Breast epithelium (tissue), 4 donors: ENCODE measurements around the gene C6orf15. TPM values are rescaled to one million over a fixed set of nuclear protein-coding genes. Genes with fewer than 3 reads are reported as not detected.

Source experiments
- DNase-seq, 2 donors: peaks; one replicate each; pipeline ENCODE4 v3.0.0-alpha.2; 2019; ENCODE audit warnings: low spot score in 2 of 2
- H3K27ac ChIP-seq, 2 donors: fragments of 200-600 bp; sonication (generic) in 1 of 2; one replicate each; pipeline ENCODE4 v1.5.1; 2016 to 2019; ENCODE audit warnings: mild to moderate bottlenecking in 1 of 2
- H3K27me3 ChIP-seq, 2 donors: fragments of 200-600 bp; sonication (generic) in 1 of 2; one replicate each; pipeline versions ENCODE4 v1.5.1 to v1.6.0; 2017 to 2019; ENCODE audit warnings: control low read depth in 1 of 2, mild to moderate bottlenecking in 1 of 2
- H3K36me3 ChIP-seq: fragments of 200-600 bp; one replicate; pipeline ENCODE4 v1.5.1; 2019
- H3K4me1 ChIP-seq, 2 donors: fragments of 200-600 bp; sonication (generic); one replicate each; pipeline ENCODE4 v1.5.1; 2016 to 2019; ENCODE audit warnings: control low read depth in 1 of 2
- H3K4me3 ChIP-seq, 3 donors: fragments of 200-600 bp; sonication (generic); 1 replicate in 2 of 3; 2 replicates in 1 of 3; pipeline ENCODE4 v1.5.1; 2016 to 2019; ENCODE audit warnings: mild to moderate bottlenecking in 3 of 3, moderate library complexity in 2 of 3
- H3K9me3 ChIP-seq, 2 donors: fragments of 200-600 bp; sonication (generic) in 1 of 2; one replicate each; pipeline ENCODE4 v1.5.1; 2016 to 2019; ENCODE audit warnings: control low read depth in 1 of 2
- POLR2A ChIP-seq: fragments of 450-650 bp; IDR thresholded peaks from one replicate; pipeline ENCODE4 v1.6.1; 2016; ENCODE audit warnings: antibody characterized with exemption, mild to moderate bottlenecking, moderate library complexity
- POLR2AphosphoS5 ChIP-seq, 3 donors: sonication (generic); formaldehyde crosslinking; IDR thresholded peaks; one replicate each; pipeline ENCODE4 v1.6.1; 2017; ENCODE audit warnings: antibody characterized with exemption in 3 of 3
- intact Hi-C: fragments of 100-400 bp; cut with DNase I; formaldehyde crosslinking; loops from one replicate; pipeline ENCODE4 v1.15.1; 2023; ENCODE audit warnings: low total_unique reads
- total RNA-seq, 3 donors: library from RNA; depleted of rRNA; stranded (reverse); fragments of >200 nt; gene quantifications; one replicate each; pipeline ENCODE4 v1.1.0, GENCODE V29; 2016
- TF ChIP-seq, protein P1 (sequence below), 3 donors: fragments of 450-650 bp; IDR thresholded peaks; one replicate each; pipeline ENCODE4 v1.5.1; 2016 to 2017; ENCODE audit warnings: antibody characterized with exemption in 3 of 3, mild to moderate bottlenecking in 3 of 3, moderate library complexity in 3 of 3

Gene C6orf15
- total RNA-seq, 3 donors from 2014 or later: 0.59 TPM; not detected in 2

DNA sequence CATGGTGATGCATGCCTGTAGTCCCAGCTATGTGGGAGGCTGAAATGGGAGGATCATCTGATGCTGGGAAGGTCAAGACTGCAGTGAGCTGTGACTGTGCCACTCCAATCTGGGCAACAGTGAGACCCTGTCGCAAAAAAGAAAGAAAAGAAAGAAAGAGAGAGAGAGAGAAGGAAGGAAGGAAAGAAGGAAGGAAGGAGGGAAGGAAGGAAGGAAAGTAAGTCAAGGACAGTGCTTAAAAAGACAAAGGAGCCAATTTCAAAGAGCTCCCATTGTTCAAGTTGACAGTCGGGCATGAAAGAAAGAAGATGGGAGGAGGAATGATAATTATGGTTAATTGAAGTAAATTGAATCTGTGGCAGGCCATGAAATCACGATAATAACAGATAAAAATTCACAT, 16.2 kb downstream of the C6orf15 start:
- intact Hi-C loops: no loop called here
- H3K27me3 ChIP-seq: no peaks in the 10 kb centered on the region
- H3K4me1 ChIP-seq: peaks cover 0 to 4% of the 10 kb centered on the region in 2 donors
- H3K27ac ChIP-seq: no peak overlapping the region
- TF ChIP-seq POLR2AphosphoS5 (IDR thresholded peaks at IDR 0.05): no peak
- TF ChIP-seq POLR2A: no peak
- TF ChIP-seq, protein P1, sequence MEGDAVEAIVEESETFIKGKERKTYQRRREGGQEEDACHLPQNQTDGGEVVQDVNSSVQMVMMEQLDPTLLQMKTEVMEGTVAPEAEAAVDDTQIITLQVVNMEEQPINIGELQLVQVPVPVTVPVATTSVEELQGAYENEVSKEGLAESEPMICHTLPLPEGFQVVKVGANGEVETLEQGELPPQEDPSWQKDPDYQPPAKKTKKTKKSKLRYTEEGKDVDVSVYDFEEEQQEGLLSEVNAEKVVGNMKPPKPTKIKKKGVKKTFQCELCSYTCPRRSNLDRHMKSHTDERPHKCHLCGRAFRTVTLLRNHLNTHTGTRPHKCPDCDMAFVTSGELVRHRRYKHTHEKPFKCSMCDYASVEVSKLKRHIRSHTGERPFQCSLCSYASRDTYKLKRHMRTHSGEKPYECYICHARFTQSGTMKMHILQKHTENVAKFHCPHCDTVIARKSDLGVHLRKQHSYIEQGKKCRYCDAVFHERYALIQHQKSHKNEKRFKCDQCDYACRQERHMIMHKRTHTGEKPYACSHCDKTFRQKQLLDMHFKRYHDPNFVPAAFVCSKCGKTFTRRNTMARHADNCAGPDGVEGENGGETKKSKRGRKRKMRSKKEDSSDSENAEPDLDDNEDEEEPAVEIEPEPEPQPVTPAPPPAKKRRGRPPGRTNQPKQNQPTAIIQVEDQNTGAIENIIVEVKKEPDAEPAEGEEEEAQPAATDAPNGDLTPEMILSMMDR (IDR thresholded peaks at IDR 0.05): no peak
- H3K9me3 ChIP-seq: no peaks in the 10 kb centered on the region
- no peaks in the 10 kb centered on the region for H3K36me3 ChIP-seq
- DNase-seq: no peak
- no peak overlapping the region for H3K4me3 ChIP-seq

DNA sequence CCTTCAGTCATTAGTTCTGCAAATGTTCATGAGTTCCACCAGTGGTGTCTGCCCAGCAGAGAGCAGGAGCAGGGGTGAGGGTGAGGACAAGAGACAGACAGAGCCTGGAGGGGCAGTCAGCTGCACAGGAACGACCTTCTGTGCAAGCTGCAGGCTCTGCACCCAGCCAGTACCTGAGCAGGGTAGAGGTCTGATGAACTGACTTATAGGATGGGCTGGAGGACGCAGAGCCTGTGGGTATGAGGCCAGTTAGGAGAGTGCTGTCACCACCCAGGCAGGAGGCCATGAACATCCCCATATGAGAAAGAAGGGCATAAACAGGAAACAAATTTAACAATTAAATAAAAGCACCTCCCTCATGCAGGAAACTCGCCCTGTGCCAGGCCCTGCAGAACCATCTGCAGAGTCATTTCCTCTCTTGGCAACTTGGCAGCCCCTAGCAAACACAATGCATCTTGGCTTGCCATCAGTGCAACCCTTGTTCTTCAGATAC, 17.9 kb downstream of the C6orf15 start:
- peak overlapping the region; percentile 57 to 75 for H3K27ac ChIP-seq
- intact Hi-C loops: no loop called here
- TF ChIP-seq POLR2A: no peak
- peak in 1 of 3 donors; percentile 15 for TF ChIP-seq POLR2AphosphoS5 (IDR thresholded peaks at IDR 0.05)
- peaks cover 0 to 4% of the 10 kb centered on the region in 2 donors for H3K4me1 ChIP-seq
- H3K4me3 ChIP-seq: no peak overlapping the region
- DNase-seq: peak in 1 of 2 donors; percentile 73
- no peaks in the 10 kb centered on the region for H3K27me3 ChIP-seq
- H3K36me3 ChIP-seq: no peaks in the 10 kb centered on the region
- H3K9me3 ChIP-seq: no peaks in the 10 kb centered on the region

DNA sequence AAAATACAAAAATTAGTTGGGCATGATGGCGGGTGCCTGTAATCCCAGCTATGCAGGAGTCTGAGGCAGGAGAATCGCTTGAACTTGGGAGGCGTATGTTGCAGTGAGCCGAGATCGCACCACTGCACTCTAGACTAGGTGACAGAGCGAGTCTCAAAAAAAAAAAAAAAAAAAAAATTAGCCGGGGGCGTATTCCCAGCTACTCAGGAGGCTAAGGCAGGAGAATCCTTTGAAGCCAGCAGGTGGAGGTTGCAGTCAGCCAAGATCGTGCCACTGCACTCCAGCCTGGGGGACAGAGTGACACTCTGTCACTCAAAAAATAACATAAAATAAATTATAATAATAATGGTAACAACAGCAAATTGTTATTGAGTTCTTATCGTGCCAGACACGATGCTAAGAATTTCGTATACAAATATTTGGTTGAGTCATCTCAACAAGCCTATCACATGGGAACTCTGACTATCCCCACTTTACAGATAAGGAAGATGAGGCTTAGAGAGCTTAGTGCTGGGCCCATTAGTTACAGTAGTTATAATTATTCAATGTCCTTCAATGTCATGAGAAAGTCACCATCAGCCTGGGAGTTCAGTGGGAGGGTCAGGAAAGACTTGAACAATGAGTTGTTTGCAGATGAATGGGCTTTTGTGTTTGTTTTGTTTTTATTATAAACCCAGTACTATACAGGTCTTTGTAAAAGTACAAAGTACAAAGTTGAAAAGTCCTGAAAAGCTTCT, 19.4 kb downstream of the C6orf15 start:
- Histone ChIP-seq H3K9me3 (no peaks in the 10 kb centered on the region), H3K36me3 (no peaks in the 10 kb centered on the region), H3K4me3 (no peak overlapping the region), H3K27ac (no peak overlapping the region), H3K27me3 (no peaks in the 10 kb centered on the region), H3K4me1 (peaks cover 0 to 4% of the 10 kb centered on the region in 2 donors)
- intact Hi-C loops: no loop called here
- TF ChIP-seq POLR2AphosphoS5 (IDR thresholded peaks at IDR 0.05) (no peak), POLR2A (no peak)
- TF ChIP-seq, protein P1 (IDR thresholded peaks at IDR 0.05): no peak
- DNase-seq: no peak

DNA sequence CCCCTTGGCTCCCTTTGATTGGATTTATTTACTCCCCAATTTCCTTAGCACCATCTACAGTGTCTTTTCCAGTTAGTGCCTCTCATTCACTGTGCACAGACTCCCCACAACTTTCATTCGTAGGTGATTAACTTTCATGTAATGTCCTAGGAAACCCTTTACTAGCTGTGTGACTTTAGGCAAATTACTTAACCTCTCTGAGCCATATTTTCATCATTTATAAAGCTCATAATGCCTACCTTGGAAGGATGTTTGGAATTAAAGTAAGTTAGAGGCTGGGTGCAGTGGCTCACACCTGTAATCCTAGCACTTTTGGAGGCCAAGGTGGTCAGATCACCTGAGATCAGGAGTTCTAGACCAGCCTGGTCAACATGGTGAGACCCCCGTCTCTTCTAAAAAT, 20.1 kb downstream of the C6orf15 start:
- DNase-seq: no peak
- Histone ChIP-seq H3K4me3 (no peak overlapping the region), H3K27me3 (no peaks in the 10 kb centered on the region), H3K9me3 (no peaks in the 10 kb centered on the region), H3K4me1 (peaks cover 0 to 4% of the 10 kb centered on the region in 2 donors), H3K36me3 (no peaks in the 10 kb centered on the region), H3K27ac (no peak overlapping the region)
- TF ChIP-seq POLR2AphosphoS5 (IDR thresholded peaks at IDR 0.05) (no peak), POLR2A (no peak)
- TF ChIP-seq, protein P1 (IDR thresholded peaks at IDR 0.05): no peak
- intact Hi-C loops: no loop called here

DNA sequence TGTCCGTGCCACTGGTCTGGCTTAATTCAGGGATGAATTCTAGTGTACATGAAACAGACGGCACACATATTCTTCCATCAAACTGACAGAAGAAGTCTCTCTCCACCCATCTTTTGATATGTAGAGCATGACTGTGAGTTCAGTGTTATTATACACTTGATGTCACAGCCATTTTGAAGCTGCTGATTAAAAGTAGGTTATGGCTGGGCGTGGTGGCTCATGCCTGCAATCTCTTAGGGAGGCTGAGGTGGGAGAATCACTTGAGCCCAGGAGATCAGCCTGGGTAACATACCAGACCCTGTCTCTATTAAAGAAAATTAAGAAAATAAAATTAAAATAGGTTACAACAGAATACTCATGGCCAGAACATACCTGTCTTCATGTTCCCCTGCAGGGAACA, 20.7 kb downstream of the C6orf15 start:
- H3K4me3 ChIP-seq: no peak overlapping the region
- TF ChIP-seq, protein P1 (IDR thresholded peaks at IDR 0.05): no peak
- TF ChIP-seq POLR2A (no peak), POLR2AphosphoS5 (IDR thresholded peaks at IDR 0.05) (no peak)
- intact Hi-C loops: no loop called here
- no peaks in the 10 kb centered on the region for H3K27me3 ChIP-seq
- H3K36me3 ChIP-seq: no peaks in the 10 kb centered on the region
- no peaks in the 10 kb centered on the region for H3K9me3 ChIP-seq
- no peak overlapping the region for H3K27ac ChIP-seq
- peaks cover 0 to 4% of the 10 kb centered on the region in 2 donors for H3K4me1 ChIP-seq
- no peak for DNase-seq
